Measurements from ENCODE around the gene MAP1LC3A.

The MAP1LC3A gene

GRCh38 chr20:34525342-34525708 lies 33.2 kb upstream of the MAP1LC3A start:
- DNase-seq (ENCODE audit: low read depth) = no peak
- TF ChIP-seq CTCF (conservative IDR thresholded peaks at IDR 0.05; ENCODE audit: low read depth, low read length) = no peak
- H3K4me3 ChIP-seq (ENCODE audit: low read depth, low read length) = no peak overlapping the region

GRCh38 chr20:34525709-34526416 lies 32.7 kb upstream of the MAP1LC3A start:
- no peak for TF ChIP-seq CTCF (conservative IDR thresholded peaks at IDR 0.05; ENCODE audit: low read depth, low read length)
- peak; percentile 98 for DNase-seq (ENCODE audit: low read depth)
- H3K4me3 ChIP-seq (ENCODE audit: low read depth, low read length) = no peak overlapping the region

- H3K4me3 ChIP-seq (ENCODE audit: low read depth, low read length) = no peak overlapping the region
- TF ChIP-seq CTCF (conservative IDR thresholded peaks at IDR 0.05; ENCODE audit: low read depth, low read length) = no peak
- DNase-seq (ENCODE audit: low read depth) = no peak
Observed at GRCh38 chr20:34526466-34526865, 32.1 kb upstream of the MAP1LC3A start.

GRCh38 chr20:34527016-34527415 lies 31.5 kb upstream of the MAP1LC3A start:
- no peak for DNase-seq (ENCODE audit: low read depth)
- H3K4me3 ChIP-seq (ENCODE audit: low read depth, low read length) = no peak overlapping the region
- no peak for TF ChIP-seq CTCF (conservative IDR thresholded peaks at IDR 0.05; ENCODE audit: low read depth, low read length)

- DNase-seq (ENCODE audit: low read depth) = peak; percentile 21
- no peak for TF ChIP-seq CTCF (conservative IDR thresholded peaks at IDR 0.05; ENCODE audit: low read depth, low read length)
- H3K4me3 ChIP-seq (ENCODE audit: low read depth, low read length) = no peak overlapping the region
Observed at GRCh38 chr20:34528921-34529297, 29.6 kb upstream of the MAP1LC3A start.

- no peak for DNase-seq (ENCODE audit: low read depth)
- H3K4me3 ChIP-seq (ENCODE audit: low read depth, low read length) = no peak overlapping the region
- TF ChIP-seq CTCF (conservative IDR thresholded peaks at IDR 0.05; ENCODE audit: low read depth, low read length) = no peak
Observed at GRCh38 chr20:34529742-34530141, 28.8 kb upstream of the MAP1LC3A start.

GRCh38 chr20:34530342-34530741 lies 28.2 kb upstream of the MAP1LC3A start:
- H3K4me3 ChIP-seq (ENCODE audit: low read depth, low read length) = no peak overlapping the region
- no peak for TF ChIP-seq CTCF (conservative IDR thresholded peaks at IDR 0.05; ENCODE audit: low read depth, low read length)
- no peak for DNase-seq (ENCODE audit: low read depth)

Data from choroid plexus epithelial cell (primary cell).